Activated CD4-positive, alpha-beta T cell treated with anti-CD3 and anti-CD28 coated beads, Interleukin-2, amount 10 ng/mL, durations not matched to agents 24 days and 14 days (primary cell): ENCODE data around the gene CNDP1. TPM values are rescaled to one million over a fixed set of nuclear protein-coding genes. Genes with fewer than 3 reads are reported as not detected.
"Not testable (repeated sequence)": the region's sequence is repeated elsewhere in the genome, so short reads cannot be mapped to it uniquely, and the experiment has no call there.

Experiments
- DNase-seq: peaks from one replicate; pipeline ENCODE4 v3.0.0; 2022
- H3K27ac Mint-ChIP-seq: one replicate; pipeline ENCODE4 v1.8.0; 2022; ENCODE audit warnings: mild to moderate bottlenecking, mixed read lengths
- H3K27me3 Mint-ChIP-seq: one replicate; pipeline ENCODE4 v1.8.0; 2022; ENCODE audit warnings: mixed read lengths
- H3K36me3 Mint-ChIP-seq: one replicate; pipeline ENCODE4 v1.8.0; 2022; ENCODE audit warnings: low read depth, mild to moderate bottlenecking, mixed read lengths
- H3K4me1 Mint-ChIP-seq: one replicate; pipeline ENCODE4 v1.8.0; 2021; ENCODE audit warnings: mixed read lengths
- H3K4me3 Mint-ChIP-seq: one replicate; pipeline ENCODE4 v1.8.0; 2022; ENCODE audit warnings: mild to moderate bottlenecking, moderate library complexity, mixed read lengths
- H3K9me3 Mint-ChIP-seq: one replicate; pipeline ENCODE4 v1.8.0; 2021; ENCODE audit warnings: mixed read lengths
- intact Hi-C: fragments of 100-400 bp; cut with micrococcal nuclease; formaldehyde crosslinking; loops from one replicate; pipeline ENCODE4 v1.15.1; 2023
- total RNA-seq: library from RNA; stranded (reverse); gene quantifications from 2 replicates; pipeline ENCODE4 v1.2.3, GENCODE V29; 2022

CNDP1 gene
- total RNA-seq, 1 donor from 2014 or later, result not detected

GRCh38 chr18:74521068-74521725, 13.1 kb upstream of the CNDP1 start:
- Mint-ChIP-seq H3K4me3 (no peak overlapping the region), H3K4me1 (peaks cover 4% of the 10 kb centered on the region), H3K27ac (no peak overlapping the region), H3K9me3 (no peaks in the 10 kb centered on the region), H3K27me3 (peaks cover under 1% of the 10 kb centered on the region), H3K36me3 (peaks cover 41% of the 10 kb centered on the region)
- no peak for DNase-seq
- intact Hi-C loops, result no loop called here

DNA sequence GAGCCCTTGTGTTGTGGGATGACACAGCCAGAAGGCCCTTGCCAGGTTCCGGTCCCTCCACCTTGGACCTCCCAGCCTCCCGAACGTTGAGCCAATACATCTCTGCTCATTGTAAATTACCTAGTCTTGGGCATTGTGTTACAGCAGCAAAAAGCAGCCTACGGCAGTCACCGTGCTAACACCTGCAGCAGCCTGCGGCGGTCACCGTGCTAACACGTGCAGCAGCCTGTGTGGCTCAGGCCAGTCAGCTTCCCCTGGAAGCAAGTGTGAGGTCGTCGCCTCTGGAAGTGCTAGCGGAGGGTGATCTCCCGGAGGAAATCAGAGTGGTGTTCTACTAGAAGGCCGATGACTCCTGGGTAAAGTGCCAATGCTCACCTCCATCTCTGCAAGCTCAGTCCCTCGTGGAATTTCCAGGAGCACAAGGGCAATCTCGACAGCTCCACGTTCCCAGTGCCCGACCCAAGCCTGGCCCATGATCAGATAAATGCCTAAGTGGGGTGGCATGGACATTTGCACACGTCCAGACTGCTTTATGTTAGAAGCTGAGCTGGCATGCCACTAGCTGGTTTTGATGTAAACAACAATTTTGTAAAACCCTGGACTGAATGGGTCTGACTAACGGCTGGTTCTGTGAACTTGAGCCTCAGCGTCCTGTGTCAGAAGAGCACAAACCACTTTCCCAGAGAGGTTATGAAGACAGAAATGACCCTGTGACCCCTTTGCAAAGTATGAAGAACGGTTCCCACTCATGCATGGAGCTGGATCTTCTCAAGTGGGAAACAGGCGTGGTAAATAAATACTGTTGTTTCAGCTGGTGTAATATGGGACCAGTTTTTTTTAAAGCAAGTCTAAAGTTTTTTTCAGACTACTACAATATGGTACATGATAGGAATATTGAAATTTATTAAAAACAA, 11.4 kb upstream of the CNDP1 start:
- no peak overlapping the region for H3K27ac Mint-ChIP-seq
- no peak for DNase-seq
- peaks cover 4% of the 10 kb centered on the region for H3K4me1 Mint-ChIP-seq
- intact Hi-C loops, result no loop called here
- H3K4me3 Mint-ChIP-seq, result no peak overlapping the region
- H3K36me3 Mint-ChIP-seq, result peaks cover 32% of the 10 kb centered on the region
- H3K9me3 Mint-ChIP-seq, result no peaks in the 10 kb centered on the region
- H3K27me3 Mint-ChIP-seq, result peaks cover 9% of the 10 kb centered on the region

DNA sequence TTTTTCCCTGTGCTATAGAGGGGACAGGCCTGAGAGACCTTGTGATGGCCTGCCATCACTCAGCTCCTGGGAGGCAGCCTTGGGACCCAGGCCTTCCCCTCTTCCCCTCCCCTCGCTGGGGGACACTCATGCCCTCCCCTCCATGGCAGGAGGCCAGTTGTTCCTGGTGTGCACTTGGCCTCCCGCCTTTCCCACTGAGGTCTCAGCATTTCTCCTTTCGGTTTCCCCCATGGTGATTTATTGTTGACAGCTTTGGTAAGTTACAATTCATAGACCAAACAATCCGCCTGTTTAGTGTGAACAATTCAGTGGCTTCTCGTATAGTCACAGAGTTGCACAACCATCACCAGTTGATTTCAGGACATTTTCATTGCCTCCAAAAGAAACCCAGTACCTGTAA, 10.2 kb upstream of the CNDP1 start:
- H3K27me3 Mint-ChIP-seq, result peaks cover 12% of the 10 kb centered on the region
- no peak for DNase-seq
- peaks cover 4% of the 10 kb centered on the region for H3K4me1 Mint-ChIP-seq
- intact Hi-C loops, result no loop called here
- H3K27ac Mint-ChIP-seq, result no peak overlapping the region
- no peaks in the 10 kb centered on the region for H3K9me3 Mint-ChIP-seq
- H3K36me3 Mint-ChIP-seq, result peaks cover 27% of the 10 kb centered on the region
- no peak overlapping the region for H3K4me3 Mint-ChIP-seq

DNA sequence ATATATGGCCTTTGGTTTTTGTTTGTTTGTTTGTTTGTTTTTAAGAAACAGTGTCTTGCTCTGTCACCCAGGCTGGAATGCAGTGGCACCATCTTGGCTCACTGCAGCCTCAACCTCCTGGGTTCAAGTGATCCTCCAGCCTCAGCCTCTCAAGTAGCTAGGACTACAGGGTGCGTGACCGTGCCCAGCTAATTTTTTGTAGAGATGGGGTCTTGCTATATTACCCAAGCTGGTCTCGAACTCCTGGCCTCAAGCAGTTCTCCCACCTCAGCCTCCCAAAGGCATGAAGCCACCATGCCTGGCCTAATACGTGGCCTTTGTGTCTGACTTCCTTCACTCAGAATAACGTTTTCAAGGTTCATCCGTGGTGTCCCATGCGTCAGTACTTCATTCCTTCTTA, 9.4 kb upstream of the CNDP1 start:
- H3K27ac Mint-ChIP-seq, H3K9me3 Mint-ChIP-seq, H3K4me1 Mint-ChIP-seq, intact Hi-C loops, H3K4me3 Mint-ChIP-seq, DNase-seq: not testable (repeated sequence)
- peaks cover 12% of the 10 kb centered on the region for H3K27me3 Mint-ChIP-seq
- peaks cover 21% of the 10 kb centered on the region for H3K36me3 Mint-ChIP-seq

- H3K4me3 Mint-ChIP-seq, result no peak overlapping the region
- no peak overlapping the region for H3K27ac Mint-ChIP-seq
- peaks cover 14% of the 10 kb centered on the region for H3K36me3 Mint-ChIP-seq
- H3K4me1 Mint-ChIP-seq, result peaks cover 4% of the 10 kb centered on the region
- intact Hi-C loops, result no loop called here
- DNase-seq, result no peak
- H3K9me3 Mint-ChIP-seq, result no peaks in the 10 kb centered on the region
- H3K27me3 Mint-ChIP-seq, result peaks cover 12% of the 10 kb centered on the region
Observed at GRCh38 chr18:74525741-74526140, 8.6 kb upstream of the CNDP1 start.

GRCh38 chr18:74526488-74526887, 7.8 kb upstream of the CNDP1 start:
- Mint-ChIP-seq H3K9me3 (no peaks in the 10 kb centered on the region), H3K27ac (no peak overlapping the region), H3K27me3 (peaks cover 12% of the 10 kb centered on the region), H3K36me3 (peaks cover 8% of the 10 kb centered on the region), H3K4me1 (peaks cover 4% of the 10 kb centered on the region), H3K4me3 (no peak overlapping the region)
- DNase-seq, result no peak
- intact Hi-C loops, result no loop called here

- intact Hi-C loops, result no loop called here
- Mint-ChIP-seq H3K36me3 (peaks cover 3% of the 10 kb centered on the region), H3K9me3 (no peaks in the 10 kb centered on the region), H3K4me3 (no peak overlapping the region), H3K4me1 (peaks cover 4% of the 10 kb centered on the region), H3K27ac (no peak overlapping the region), H3K27me3 (peaks cover 14% of the 10 kb centered on the region)
- no peak for DNase-seq
Observed at GRCh38 chr18:74528478-74528877, 5.8 kb upstream of the CNDP1 start.

DNA sequence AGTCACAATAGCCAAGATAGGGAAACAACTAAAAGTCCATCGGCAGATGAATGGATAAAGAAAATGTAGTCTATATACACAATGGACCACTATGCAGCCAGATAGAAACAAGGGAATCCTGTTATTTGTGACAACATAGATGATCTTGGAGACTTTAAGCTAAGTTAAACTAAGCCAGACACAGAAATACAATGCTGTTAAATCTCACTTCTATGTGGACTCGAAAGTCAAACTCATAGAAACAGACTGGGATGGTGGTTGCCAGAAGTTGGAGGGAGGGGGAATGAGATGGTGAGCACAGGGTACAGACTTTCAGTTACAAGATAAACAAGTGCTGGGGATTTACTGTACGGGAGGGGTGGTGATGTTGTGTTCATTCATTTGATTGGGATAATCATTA, 5.4 kb upstream of the CNDP1 start:
- Mint-ChIP-seq H3K4me1 (peaks cover 4% of the 10 kb centered on the region), H3K36me3 (peaks cover 3% of the 10 kb centered on the region), H3K27me3 (peaks cover 14% of the 10 kb centered on the region), H3K27ac (no peak overlapping the region), H3K9me3 (no peaks in the 10 kb centered on the region), H3K4me3 (no peak overlapping the region)
- no peak for DNase-seq
- intact Hi-C loops, result no loop called here

GRCh38 chr18:74529378-74529777, 4.9 kb upstream of the CNDP1 start:
- no peaks in the 10 kb centered on the region for H3K9me3 Mint-ChIP-seq
- H3K36me3 Mint-ChIP-seq, result peaks cover under 1% of the 10 kb centered on the region
- peaks cover 14% of the 10 kb centered on the region for H3K27me3 Mint-ChIP-seq
- intact Hi-C loops, result no loop called here
- no peaks in the 10 kb centered on the region for H3K4me1 Mint-ChIP-seq
- no peak for DNase-seq
- no peak overlapping the region for H3K27ac Mint-ChIP-seq
- H3K4me3 Mint-ChIP-seq, result no peak overlapping the region

DNA sequence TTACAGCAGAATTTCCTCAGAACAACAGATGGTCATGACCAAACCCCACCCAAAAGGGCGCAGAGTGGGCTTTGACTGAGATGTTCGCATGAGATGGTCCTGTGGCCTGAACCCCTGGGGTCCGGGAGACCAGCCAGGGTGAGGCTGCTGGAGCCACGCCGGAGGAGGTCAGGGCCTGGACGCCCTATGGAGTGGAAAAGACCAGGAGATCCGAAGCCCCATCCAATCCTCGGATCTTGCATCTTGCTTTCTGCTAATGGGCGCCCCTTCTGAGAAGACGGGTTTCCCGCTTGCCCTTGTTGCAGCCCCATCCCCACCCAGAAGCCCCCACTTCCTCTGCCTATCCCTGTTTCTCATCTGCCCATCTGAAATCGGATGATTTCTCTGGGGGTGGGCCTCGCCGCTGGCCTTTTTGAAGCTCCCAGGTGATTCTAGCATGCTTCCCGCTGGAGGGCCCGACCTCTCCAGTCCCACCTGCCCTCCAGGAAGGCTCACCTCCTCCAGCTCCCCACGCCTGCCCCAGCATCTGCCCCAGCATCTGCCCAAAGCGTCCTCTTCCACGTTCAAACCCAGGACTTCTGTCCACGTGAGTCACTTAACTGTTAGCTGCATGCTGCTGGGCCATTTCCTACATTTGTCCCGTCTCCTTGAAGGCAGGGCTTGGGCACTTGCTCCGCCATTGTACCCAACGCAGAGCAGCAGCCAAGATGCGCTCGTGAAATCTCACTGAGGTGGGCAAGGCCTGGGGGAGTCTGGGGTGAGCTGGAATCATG, 4.3 kb upstream of the CNDP1 start:
- Mint-ChIP-seq H3K27ac (no peak overlapping the region), H3K9me3 (no peaks in the 10 kb centered on the region), H3K36me3 (no peaks in the 10 kb centered on the region), H3K4me1 (no peaks in the 10 kb centered on the region), H3K27me3 (peaks cover 14% of the 10 kb centered on the region), H3K4me3 (no peak overlapping the region)
- no peak for DNase-seq
- intact Hi-C loops, result no loop called here

DNA sequence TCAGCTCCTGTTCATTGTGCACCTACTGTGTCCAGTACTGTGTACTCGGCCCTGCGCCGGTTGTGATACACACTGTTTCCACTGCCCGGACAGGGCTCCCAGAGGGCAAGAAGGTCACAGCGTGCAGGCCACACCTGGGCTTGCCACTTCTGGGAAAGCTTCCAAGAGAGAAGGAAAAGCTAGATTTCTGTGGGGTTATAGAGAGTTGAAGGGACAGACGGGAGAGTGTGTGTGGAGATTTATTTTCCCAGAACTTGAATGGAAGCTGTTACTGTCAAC, 3.8 kb upstream of the CNDP1 start:
- H3K27ac Mint-ChIP-seq, result no peak overlapping the region
- no peaks in the 10 kb centered on the region for H3K9me3 Mint-ChIP-seq
- intact Hi-C loops, result no loop called here
- H3K4me3 Mint-ChIP-seq, result no peak overlapping the region
- H3K36me3 Mint-ChIP-seq, result no peaks in the 10 kb centered on the region
- H3K27me3 Mint-ChIP-seq, result peaks cover 14% of the 10 kb centered on the region
- no peaks in the 10 kb centered on the region for H3K4me1 Mint-ChIP-seq
- no peak for DNase-seq

DNA sequence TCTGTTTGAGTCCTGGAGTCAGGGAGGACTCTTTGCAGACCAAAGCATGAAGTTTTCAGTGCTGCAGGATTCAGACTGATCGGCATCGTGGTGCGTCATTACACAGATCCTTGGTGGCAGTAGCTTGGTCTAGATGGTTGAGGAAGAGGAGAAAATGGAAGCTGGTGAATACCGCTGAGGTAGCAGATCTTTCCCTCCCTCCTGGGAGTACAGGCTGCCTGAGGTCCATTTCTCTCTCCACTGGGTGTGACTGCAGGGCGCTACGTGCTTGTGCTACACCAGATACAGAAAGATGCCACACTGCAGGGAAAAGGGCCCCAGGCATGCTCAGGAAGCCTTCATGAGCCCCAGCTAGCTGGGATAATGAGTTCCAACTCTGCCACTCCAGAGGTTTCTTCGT, 3.3 kb upstream of the CNDP1 start:
- intact Hi-C loops, result no loop called here
- Mint-ChIP-seq H3K27ac (no peak overlapping the region), H3K4me1 (no peaks in the 10 kb centered on the region), H3K9me3 (no peaks in the 10 kb centered on the region), H3K36me3 (no peaks in the 10 kb centered on the region), H3K4me3 (no peak overlapping the region), H3K27me3 (peaks cover 14% of the 10 kb centered on the region)
- DNase-seq, result no peak

DNA sequence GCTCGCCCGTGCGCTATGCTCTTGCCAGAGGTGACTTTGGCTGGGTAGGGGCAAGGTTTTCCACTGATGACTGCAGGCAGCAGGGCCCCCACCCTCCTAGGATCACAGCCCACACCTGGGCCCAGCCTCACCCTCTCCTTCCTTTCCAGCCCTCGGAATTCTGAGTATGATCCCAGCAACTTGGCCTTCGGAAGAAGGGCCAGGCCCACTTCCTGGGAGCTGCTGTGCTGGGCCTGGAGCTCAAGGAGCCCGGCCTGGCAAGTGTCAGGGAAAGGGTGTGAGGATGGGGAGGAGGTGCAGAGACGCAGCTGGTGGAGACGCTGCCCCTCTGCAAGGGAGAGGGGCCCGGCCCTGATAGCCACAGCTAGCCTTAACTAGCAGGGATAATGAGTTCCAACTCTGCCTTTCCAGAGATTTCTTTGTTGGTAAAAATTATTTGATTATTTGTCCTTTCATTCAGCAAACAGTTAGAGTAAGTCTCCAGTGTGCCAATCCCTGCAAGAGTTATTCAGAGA, 1.7 kb upstream of the CNDP1 start:
- Mint-ChIP-seq H3K9me3 (no peaks in the 10 kb centered on the region), H3K36me3 (no peaks in the 10 kb centered on the region), H3K4me3 (no peak overlapping the region), H3K27me3 (peaks cover 16% of the 10 kb centered on the region), H3K4me1 (no peaks in the 10 kb centered on the region), H3K27ac (no peak overlapping the region)
- intact Hi-C loops, result no loop called here
- no peak for DNase-seq

- DNase-seq, result no peak
- H3K27me3 Mint-ChIP-seq, result peaks cover 12% of the 10 kb centered on the region
- H3K4me3 Mint-ChIP-seq, result no peak overlapping the region
- intact Hi-C loops, result no loop called here
- no peaks in the 10 kb centered on the region for H3K36me3 Mint-ChIP-seq
- H3K9me3 Mint-ChIP-seq, result no peaks in the 10 kb centered on the region
- H3K4me1 Mint-ChIP-seq, result no peaks in the 10 kb centered on the region
- no peak overlapping the region for H3K27ac Mint-ChIP-seq
Observed at GRCh38 chr18:74533666-74534065, 634 bp upstream of the CNDP1 start.
